Measurements from ENCODE around the gene ADO.

GRCh38 chr10:62805231-62806099, 945 bp downstream of the ADO start:
- TF ChIP-seq CTCF (CRISPR knock-in tag; IDR thresholded peaks at IDR 0.05) (peak; percentile 8; the same call in 1 of the 2 replicates), SMARCE1 (IDR thresholded peaks at IDR 0.05; ENCODE audit: borderline replicate concordance) (no peak), POLR2A (IDR thresholded peaks at IDR 0.05; ENCODE audit: insufficient read depth in 1 of 2, low read depth in 2 of 2, low read length in 2 of 2) (no peak)
